GM12878 (cell line): ENCODE measurements around the gene PMP22.
A peak's percentile ranks its signal among the peaks of the same experiment; 100 is the strongest.

Experiments used
- CBFB ChIP-seq: IDR thresholded peaks from 2 replicates; pipeline ENCODE4 v1.6.1; 2016; ENCODE audit warnings: antibody characterized with exemption, low read depth
- ESRRA ChIP-seq: IDR thresholded peaks from 2 replicates; pipeline ENCODE4 v1.6.1; 2012; ENCODE audit warnings: mild to moderate bottlenecking, low read length, improper control_type of control experiment
- FOXM1 ChIP-seq: IDR thresholded peaks from 2 replicates; pipeline ENCODE4 v1.6.1; 2012; ENCODE audit warnings: low read depth, mild to moderate bottlenecking, inconsistent platforms, low read length, moderate library complexity
- GABPA ChIP-seq: IDR thresholded peaks from 2 replicates; pipeline ENCODE4 v1.6.1; 2014; ENCODE audit warnings: antibody characterized with exemption, low read depth, mild to moderate bottlenecking, inconsistent platforms
- HDAC2 ChIP-seq: fragments of 200-600 bp; sonication (generic); IDR thresholded peaks from 2 replicates; pipeline ENCODE4 v1.6.1; 2017
- POLR2A ChIP-seq: IDR thresholded peaks from 2 replicates; pipeline ENCODE4 v1.6.1; 2011; ENCODE audit warnings: low read depth, mild to moderate bottlenecking, low read length
- POLR2AphosphoS5 ChIP-seq: IDR thresholded peaks from 2 replicates; pipeline ENCODE4 v1.6.1; 2011; ENCODE audit warnings: mild to moderate bottlenecking, low read length, inconsistent platforms
- TF ChIP-seq, protein P1 (sequence below), 3 experiments: IDR thresholded peaks in 2 of 3; conservative IDR thresholded peaks in 1 of 3; 2 replicates each; pipeline ENCODE4 v1.5.1; 2011; ENCODE audit warnings: low read depth in 3 of 3, low read length in 3 of 3, mild to moderate bottlenecking in 3 of 3, control low read depth in 2 of 3, moderate library complexity in 2 of 3, inconsistent platforms in 1 of 3, mixed read lengths in 1 of 3; ENCODE audit not compliant: control insufficient read depth in 2 of 3, insufficient read depth in 1 of 3; ENCODE audit errors: extremely low read depth in 1 of 3
- TF ChIP-seq, protein P2 (sequence below): IDR thresholded peaks from 2 replicates; pipeline ENCODE4 v1.6.1; 2011; ENCODE audit warnings: low read depth, low read length, improper control_type of control experiment, borderline replicate concordance
- TF ChIP-seq, protein P3 (sequence below): fragments of 150-350 bp; IDR thresholded peaks from 2 replicates; pipeline ENCODE4 v1.6.1; 2016; ENCODE audit warnings: low read depth, low read length

DNA sequence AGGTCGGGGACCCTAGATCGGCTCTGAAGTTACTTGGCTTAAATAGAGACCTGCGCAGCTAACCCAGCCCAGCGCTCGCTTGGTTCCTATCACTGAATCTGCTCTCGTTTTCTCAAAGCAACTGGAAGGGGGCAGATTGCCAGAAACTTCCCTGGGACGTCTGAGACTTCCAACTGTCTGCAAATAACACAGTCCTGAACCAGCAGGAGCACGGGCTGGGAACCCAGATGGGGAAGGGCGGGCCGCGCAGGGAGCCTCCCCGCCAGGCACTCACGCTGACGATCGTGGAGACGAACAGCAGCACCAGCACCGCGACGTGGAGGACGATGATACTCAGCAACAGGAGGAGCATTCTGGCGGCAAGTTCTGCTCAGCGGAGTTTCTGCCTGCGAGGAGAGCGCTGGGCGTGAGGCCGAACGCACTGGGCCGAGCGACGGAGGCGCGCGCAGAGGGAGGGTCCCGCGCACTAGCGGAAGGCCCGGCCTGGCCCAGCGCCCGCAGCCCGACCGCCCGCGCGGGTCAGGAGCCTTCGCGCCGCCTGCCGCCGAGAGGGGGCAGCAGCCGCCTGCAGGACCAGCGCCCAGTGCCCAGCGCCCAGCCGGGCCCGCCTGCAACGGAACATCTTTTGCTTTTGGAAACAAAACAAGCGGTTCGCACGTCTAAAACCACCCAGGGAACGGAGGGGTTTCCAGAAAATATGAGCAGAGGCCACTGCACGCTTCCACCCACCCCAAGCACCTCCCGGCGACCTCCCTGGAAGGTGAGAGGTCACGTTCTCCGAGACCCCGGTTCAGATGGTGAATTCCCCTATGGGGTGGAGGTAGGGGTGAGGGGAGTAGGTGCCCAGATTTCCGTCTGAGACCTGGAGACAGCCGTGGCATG lies 4.5 kb downstream of the PMP22 start:
- no peak for TF ChIP-seq GABPA
- no peak for TF ChIP-seq HDAC2
- no peak for TF ChIP-seq CBFB
- no peak for TF ChIP-seq POLR2A
- TF ChIP-seq, protein P1, sequence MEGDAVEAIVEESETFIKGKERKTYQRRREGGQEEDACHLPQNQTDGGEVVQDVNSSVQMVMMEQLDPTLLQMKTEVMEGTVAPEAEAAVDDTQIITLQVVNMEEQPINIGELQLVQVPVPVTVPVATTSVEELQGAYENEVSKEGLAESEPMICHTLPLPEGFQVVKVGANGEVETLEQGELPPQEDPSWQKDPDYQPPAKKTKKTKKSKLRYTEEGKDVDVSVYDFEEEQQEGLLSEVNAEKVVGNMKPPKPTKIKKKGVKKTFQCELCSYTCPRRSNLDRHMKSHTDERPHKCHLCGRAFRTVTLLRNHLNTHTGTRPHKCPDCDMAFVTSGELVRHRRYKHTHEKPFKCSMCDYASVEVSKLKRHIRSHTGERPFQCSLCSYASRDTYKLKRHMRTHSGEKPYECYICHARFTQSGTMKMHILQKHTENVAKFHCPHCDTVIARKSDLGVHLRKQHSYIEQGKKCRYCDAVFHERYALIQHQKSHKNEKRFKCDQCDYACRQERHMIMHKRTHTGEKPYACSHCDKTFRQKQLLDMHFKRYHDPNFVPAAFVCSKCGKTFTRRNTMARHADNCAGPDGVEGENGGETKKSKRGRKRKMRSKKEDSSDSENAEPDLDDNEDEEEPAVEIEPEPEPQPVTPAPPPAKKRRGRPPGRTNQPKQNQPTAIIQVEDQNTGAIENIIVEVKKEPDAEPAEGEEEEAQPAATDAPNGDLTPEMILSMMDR (IDR thresholded peaks at IDR 0.05 in 2 of 3, conservative IDR thresholded peaks at IDR 0.05 in 1 of 3; ENCODE audit: control insufficient read depth in 2 of 3, extremely low read depth in 1 of 3, insufficient read depth in 1 of 3, low read depth in 3 of 3, low read length in 3 of 3), result peak; percentile 23 to 47 (median 45); a peak in 5 of 6 replicates
- TF ChIP-seq ESRRA, result no peak
- TF ChIP-seq, protein P2, sequence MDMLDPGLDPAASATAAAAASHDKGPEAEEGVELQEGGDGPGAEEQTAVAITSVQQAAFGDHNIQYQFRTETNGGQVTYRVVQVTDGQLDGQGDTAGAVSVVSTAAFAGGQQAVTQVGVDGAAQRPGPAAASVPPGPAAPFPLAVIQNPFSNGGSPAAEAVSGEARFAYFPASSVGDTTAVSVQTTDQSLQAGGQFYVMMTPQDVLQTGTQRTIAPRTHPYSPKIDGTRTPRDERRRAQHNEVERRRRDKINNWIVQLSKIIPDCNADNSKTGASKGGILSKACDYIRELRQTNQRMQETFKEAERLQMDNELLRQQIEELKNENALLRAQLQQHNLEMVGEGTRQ, result no peak
- TF ChIP-seq FOXM1, result no peak
- TF ChIP-seq, protein P3, sequence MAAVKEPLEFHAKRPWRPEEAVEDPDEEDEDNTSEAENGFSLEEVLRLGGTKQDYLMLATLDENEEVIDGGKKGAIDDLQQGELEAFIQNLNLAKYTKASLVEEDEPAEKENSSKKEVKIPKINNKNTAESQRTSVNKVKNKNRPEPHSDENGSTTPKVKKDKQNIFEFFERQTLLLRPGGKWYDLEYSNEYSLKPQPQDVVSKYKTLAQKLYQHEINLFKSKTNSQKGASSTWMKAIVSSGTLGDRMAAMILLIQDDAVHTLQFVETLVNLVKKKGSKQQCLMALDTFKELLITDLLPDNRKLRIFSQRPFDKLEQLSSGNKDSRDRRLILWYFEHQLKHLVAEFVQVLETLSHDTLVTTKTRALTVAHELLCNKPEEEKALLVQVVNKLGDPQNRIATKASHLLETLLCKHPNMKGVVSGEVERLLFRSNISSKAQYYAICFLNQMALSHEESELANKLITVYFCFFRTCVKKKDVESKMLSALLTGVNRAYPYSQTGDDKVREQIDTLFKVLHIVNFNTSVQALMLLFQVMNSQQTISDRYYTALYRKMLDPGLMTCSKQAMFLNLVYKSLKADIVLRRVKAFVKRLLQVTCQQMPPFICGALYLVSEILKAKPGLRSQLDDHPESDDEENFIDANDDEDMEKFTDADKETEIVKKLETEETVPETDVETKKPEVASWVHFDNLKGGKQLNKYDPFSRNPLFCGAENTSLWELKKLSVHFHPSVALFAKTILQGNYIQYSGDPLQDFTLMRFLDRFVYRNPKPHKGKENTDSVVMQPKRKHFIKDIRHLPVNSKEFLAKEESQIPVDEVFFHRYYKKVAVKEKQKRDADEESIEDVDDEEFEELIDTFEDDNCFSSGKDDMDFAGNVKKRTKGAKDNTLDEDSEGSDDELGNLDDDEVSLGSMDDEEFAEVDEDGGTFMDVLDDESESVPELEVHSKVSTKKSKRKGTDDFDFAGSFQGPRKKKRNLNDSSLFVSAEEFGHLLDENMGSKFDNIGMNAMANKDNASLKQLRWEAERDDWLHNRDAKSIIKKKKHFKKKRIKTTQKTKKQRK, result no peak
- no peak for TF ChIP-seq POLR2AphosphoS5
